ENCODE results near the gene PCSK2.

PCSK2 gene

GRCh38 chr20:17468073-17468840, 241.4 kb downstream of the PCSK2 start:
- Histone ChIP-seq H3K9ac (ENCODE audit: low read depth in 1 of 2, low read length in 2 of 2) (no peak overlapping the region), H3K36me3 (ENCODE audit: control insufficient read depth in 1 of 2, insufficient read depth in 2 of 2, low read length in 2 of 2) (no peaks in the 10 kb centered on the region), H3K4me3 (ENCODE audit: low read depth in 1 of 2, low read length in 2 of 2) (no peak overlapping the region), H3K9me3 (ENCODE audit: control insufficient read depth in 1 of 2, low read length in 2 of 2) (no peaks in the 10 kb centered on the region), H3K4me1 (ENCODE audit: control insufficient read depth in 1 of 2, insufficient read depth in 2 of 2, low read length in 2 of 2) (no peaks in the 10 kb centered on the region), H3K27ac (ENCODE audit: low read depth, low read length) (no peak overlapping the region), H3K27me3 (ENCODE audit: control insufficient read depth in 1 of 2, insufficient read depth in 2 of 2, low read length in 2 of 2) (no peaks in the 10 kb centered on the region)

DNA sequence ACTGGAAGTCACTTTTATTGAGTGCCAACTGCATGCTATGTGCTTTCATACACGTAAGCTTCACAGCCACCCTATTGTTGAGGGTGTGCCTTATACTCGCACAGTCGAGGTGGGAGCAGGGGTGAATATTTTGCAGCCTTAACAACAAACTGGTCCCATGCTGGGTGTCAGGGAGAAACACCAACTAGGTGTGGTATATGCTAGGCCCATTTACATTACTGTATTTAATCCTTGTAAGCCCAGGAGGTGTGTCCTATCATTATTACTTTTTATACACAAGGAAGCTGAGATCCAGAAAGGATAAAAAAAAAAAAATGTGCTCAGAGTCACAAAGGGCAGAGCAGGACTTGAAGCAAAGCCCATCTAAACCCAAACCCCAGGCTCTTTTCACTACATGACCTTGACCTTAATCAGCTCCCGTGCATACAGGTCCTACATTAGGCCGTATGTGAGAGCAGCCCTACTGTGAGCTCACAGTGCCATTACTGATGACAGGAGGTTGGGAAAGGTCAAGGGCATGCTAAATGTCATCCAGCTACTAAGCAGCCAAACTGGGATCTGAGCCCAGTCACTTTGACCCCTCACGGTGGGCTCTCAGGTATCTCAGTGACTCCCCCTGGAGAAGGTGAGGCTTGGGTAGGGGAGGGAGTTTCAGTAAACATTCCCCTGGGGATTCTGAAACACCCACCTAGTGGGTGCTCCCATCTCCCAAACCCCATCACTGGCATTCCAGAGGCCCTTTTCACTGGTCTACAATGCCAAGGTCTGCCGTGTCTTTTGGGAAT, 242.6 kb downstream of the PCSK2 start:
- H3K9me3 ChIP-seq (ENCODE audit: control insufficient read depth in 1 of 2, low read length in 2 of 2) = no peaks in the 10 kb centered on the region
- H3K4me1 ChIP-seq (ENCODE audit: control insufficient read depth in 1 of 2, insufficient read depth in 2 of 2, low read length in 2 of 2) = no peaks in the 10 kb centered on the region
- no peak overlapping the region for H3K27ac ChIP-seq (ENCODE audit: low read depth, low read length)
- H3K4me3 ChIP-seq (ENCODE audit: low read depth in 1 of 2, low read length in 2 of 2) = no peak overlapping the region
- no peaks in the 10 kb centered on the region for H3K27me3 ChIP-seq (ENCODE audit: control insufficient read depth in 1 of 2, insufficient read depth in 2 of 2, low read length in 2 of 2)
- no peaks in the 10 kb centered on the region for H3K36me3 ChIP-seq (ENCODE audit: control insufficient read depth in 1 of 2, insufficient read depth in 2 of 2, low read length in 2 of 2)
- no peak overlapping the region for H3K9ac ChIP-seq (ENCODE audit: low read depth in 1 of 2, low read length in 2 of 2)

DNA sequence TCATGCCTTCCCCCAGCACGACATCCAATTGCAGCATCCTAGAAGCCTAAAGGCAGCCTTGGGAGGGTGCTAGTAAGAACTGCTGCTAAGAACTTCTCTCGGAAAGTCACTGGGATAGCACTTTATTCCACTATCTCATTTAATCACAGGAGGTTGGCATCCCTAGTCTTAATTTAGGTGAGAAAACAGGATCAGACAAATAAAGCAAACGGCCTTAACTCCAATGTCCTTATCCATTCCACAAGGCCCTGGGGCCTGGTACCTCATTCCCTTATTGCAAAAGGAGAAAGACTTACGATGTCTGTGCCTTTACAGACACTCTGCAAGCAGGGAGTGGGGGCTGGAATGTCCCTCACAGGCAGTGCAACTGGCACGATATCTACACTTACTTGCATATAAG, 243.7 kb downstream of the PCSK2 start:
- Histone ChIP-seq H3K4me3 (ENCODE audit: low read depth in 1 of 2, low read length in 2 of 2) (no peak overlapping the region), H3K27ac (ENCODE audit: low read depth, low read length) (no peak overlapping the region), H3K36me3 (ENCODE audit: control insufficient read depth in 1 of 2, insufficient read depth in 2 of 2, low read length in 2 of 2) (no peaks in the 10 kb centered on the region), H3K27me3 (ENCODE audit: control insufficient read depth in 1 of 2, insufficient read depth in 2 of 2, low read length in 2 of 2) (no peaks in the 10 kb centered on the region), H3K9me3 (ENCODE audit: control insufficient read depth in 1 of 2, low read length in 2 of 2) (no peaks in the 10 kb centered on the region), H3K4me1 (ENCODE audit: control insufficient read depth in 1 of 2, insufficient read depth in 2 of 2, low read length in 2 of 2) (no peaks in the 10 kb centered on the region), H3K9ac (ENCODE audit: low read depth in 1 of 2, low read length in 2 of 2) (no peak overlapping the region)

GRCh38 chr20:17470973-17471372, 244.1 kb downstream of the PCSK2 start:
- Histone ChIP-seq H3K9me3 (ENCODE audit: control insufficient read depth in 1 of 2, low read length in 2 of 2) (no peaks in the 10 kb centered on the region), H3K27me3 (ENCODE audit: control insufficient read depth in 1 of 2, insufficient read depth in 2 of 2, low read length in 2 of 2) (no peaks in the 10 kb centered on the region), H3K9ac (ENCODE audit: low read depth in 1 of 2, low read length in 2 of 2) (no peak overlapping the region), H3K36me3 (ENCODE audit: control insufficient read depth in 1 of 2, insufficient read depth in 2 of 2, low read length in 2 of 2) (no peaks in the 10 kb centered on the region), H3K27ac (ENCODE audit: low read depth, low read length) (no peak overlapping the region), H3K4me3 (ENCODE audit: low read depth in 1 of 2, low read length in 2 of 2) (no peak overlapping the region), H3K4me1 (ENCODE audit: control insufficient read depth in 1 of 2, insufficient read depth in 2 of 2, low read length in 2 of 2) (no peaks in the 10 kb centered on the region)

GRCh38 chr20:17471606-17472187, 244.9 kb downstream of the PCSK2 start:
- Histone ChIP-seq H3K9ac (ENCODE audit: low read depth in 1 of 2, low read length in 2 of 2) (no peak overlapping the region), H3K27ac (ENCODE audit: low read depth, low read length) (no peak overlapping the region), H3K9me3 (ENCODE audit: control insufficient read depth in 1 of 2, low read length in 2 of 2) (no peaks in the 10 kb centered on the region), H3K4me3 (ENCODE audit: low read depth in 1 of 2, low read length in 2 of 2) (no peak overlapping the region), H3K36me3 (ENCODE audit: control insufficient read depth in 1 of 2, insufficient read depth in 2 of 2, low read length in 2 of 2) (no peaks in the 10 kb centered on the region), H3K4me1 (ENCODE audit: control insufficient read depth in 1 of 2, insufficient read depth in 2 of 2, low read length in 2 of 2) (no peaks in the 10 kb centered on the region), H3K27me3 (ENCODE audit: control insufficient read depth in 1 of 2, insufficient read depth in 2 of 2, low read length in 2 of 2) (no peaks in the 10 kb centered on the region)

- Histone ChIP-seq H3K4me1 (ENCODE audit: control insufficient read depth in 1 of 2, insufficient read depth in 2 of 2, low read length in 2 of 2) (no peaks in the 10 kb centered on the region), H3K4me3 (ENCODE audit: low read depth in 1 of 2, low read length in 2 of 2) (no peak overlapping the region), H3K27ac (ENCODE audit: low read depth, low read length) (no peak overlapping the region), H3K9ac (ENCODE audit: low read depth in 1 of 2, low read length in 2 of 2) (no peak overlapping the region), H3K9me3 (ENCODE audit: control insufficient read depth in 1 of 2, low read length in 2 of 2) (no peaks in the 10 kb centered on the region), H3K36me3 (ENCODE audit: control insufficient read depth in 1 of 2, insufficient read depth in 2 of 2, low read length in 2 of 2) (no peaks in the 10 kb centered on the region), H3K27me3 (ENCODE audit: control insufficient read depth in 1 of 2, insufficient read depth in 2 of 2, low read length in 2 of 2) (no peaks in the 10 kb centered on the region)
Measured at GRCh38 chr20:17473659-17474058, 246.8 kb downstream of the PCSK2 start.

DNA sequence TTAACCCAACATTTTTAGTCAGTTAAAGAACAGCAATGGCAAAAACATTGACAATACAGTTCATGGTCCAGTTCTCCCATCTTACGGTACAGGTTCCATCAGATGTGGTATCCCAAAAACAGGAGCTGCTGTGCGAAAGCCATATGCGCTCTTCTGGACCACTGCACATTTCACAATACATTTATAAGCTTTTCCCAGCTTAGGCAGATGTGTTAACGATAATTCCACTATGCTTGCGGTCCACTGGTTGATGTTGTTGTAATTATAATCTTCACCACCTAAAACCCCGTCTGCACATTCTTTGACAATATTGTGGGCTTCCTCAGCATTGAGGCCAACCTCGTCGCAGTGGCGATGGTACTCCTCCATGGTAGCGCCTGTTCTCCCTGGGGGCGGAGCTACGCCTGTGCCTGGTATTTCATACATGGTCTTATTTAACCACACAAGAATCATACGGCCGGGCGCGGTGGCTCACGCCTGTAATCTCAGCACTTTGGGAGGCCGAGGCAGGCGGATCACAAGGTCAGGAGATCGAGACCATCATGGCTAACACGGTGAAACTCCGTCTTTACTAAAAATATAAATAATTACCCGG, 252.3 kb downstream of the PCSK2 start:
- no peak overlapping the region for H3K9ac ChIP-seq (ENCODE audit: low read depth in 1 of 2, low read length in 2 of 2)
- H3K27ac ChIP-seq (ENCODE audit: low read depth, low read length) = no peak overlapping the region
- H3K4me3 ChIP-seq (ENCODE audit: low read depth in 1 of 2, low read length in 2 of 2) = no peak overlapping the region
- H3K4me1 ChIP-seq (ENCODE audit: control insufficient read depth in 1 of 2, insufficient read depth in 2 of 2, low read length in 2 of 2) = no peaks in the 10 kb centered on the region
- H3K27me3 ChIP-seq (ENCODE audit: control insufficient read depth in 1 of 2, insufficient read depth in 2 of 2, low read length in 2 of 2) = no peaks in the 10 kb centered on the region
- H3K9me3 ChIP-seq (ENCODE audit: control insufficient read depth in 1 of 2, low read length in 2 of 2) = no peaks in the 10 kb centered on the region
- no peaks in the 10 kb centered on the region for H3K36me3 ChIP-seq (ENCODE audit: control insufficient read depth in 1 of 2, insufficient read depth in 2 of 2, low read length in 2 of 2)

DNA sequence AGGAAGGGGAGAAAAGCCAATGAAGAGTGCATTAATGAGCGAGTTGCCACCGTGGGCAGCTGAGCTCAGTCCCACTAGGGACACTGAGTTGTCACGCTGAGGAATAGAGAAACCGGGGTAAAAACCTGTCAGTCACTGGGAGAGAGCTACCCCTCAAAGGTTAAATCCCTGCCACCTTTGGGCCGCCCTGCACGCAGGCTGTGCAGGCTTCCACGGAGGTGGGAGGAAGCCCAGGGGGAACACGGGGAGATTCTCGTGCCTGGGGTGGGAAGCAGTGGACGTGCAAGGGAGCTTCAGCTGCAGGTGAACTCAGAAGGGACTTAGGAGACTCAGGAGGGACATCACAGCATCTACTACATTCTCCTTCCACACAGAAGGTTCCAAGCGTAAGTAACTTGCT, 253.9 kb downstream of the PCSK2 start:
- no peak overlapping the region for H3K4me3 ChIP-seq (ENCODE audit: low read depth in 1 of 2, low read length in 2 of 2)
- no peak overlapping the region for H3K9ac ChIP-seq (ENCODE audit: low read depth in 1 of 2, low read length in 2 of 2)
- no peaks in the 10 kb centered on the region for H3K9me3 ChIP-seq (ENCODE audit: control insufficient read depth in 1 of 2, low read length in 2 of 2)
- H3K36me3 ChIP-seq (ENCODE audit: control insufficient read depth in 1 of 2, insufficient read depth in 2 of 2, low read length in 2 of 2) = no peaks in the 10 kb centered on the region
- H3K27ac ChIP-seq (ENCODE audit: low read depth, low read length) = no peak overlapping the region
- H3K4me1 ChIP-seq (ENCODE audit: control insufficient read depth in 1 of 2, insufficient read depth in 2 of 2, low read length in 2 of 2) = no peaks in the 10 kb centered on the region
- no peaks in the 10 kb centered on the region for H3K27me3 ChIP-seq (ENCODE audit: control insufficient read depth in 1 of 2, insufficient read depth in 2 of 2, low read length in 2 of 2)

DNA sequence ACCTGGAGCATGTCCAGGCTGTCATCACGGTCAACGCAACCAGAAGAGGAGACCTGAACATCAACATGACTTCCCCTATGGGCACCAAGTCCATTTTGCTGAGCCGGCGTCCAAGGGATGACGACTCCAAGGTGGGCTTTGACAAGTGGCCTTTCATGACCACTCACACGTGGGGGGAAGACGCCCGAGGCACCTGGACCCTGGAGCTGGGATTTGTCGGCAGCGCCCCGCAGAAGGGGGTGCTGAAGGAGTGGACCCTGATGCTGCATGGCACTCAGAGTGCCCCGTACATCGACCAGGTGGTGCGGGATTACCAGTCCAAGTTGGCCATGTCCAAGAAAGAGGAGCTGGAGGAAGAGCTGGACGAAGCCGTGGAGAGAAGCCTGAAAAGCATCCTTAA, 254.8 kb downstream of the PCSK2 start:
- H3K9ac ChIP-seq (ENCODE audit: low read depth in 1 of 2, low read length in 2 of 2) = no peak overlapping the region
- H3K9me3 ChIP-seq (ENCODE audit: control insufficient read depth in 1 of 2, low read length in 2 of 2) = no peaks in the 10 kb centered on the region
- H3K27me3 ChIP-seq (ENCODE audit: control insufficient read depth in 1 of 2, insufficient read depth in 2 of 2, low read length in 2 of 2) = no peaks in the 10 kb centered on the region
- H3K27ac ChIP-seq (ENCODE audit: low read depth, low read length) = no peak overlapping the region
- no peaks in the 10 kb centered on the region for H3K36me3 ChIP-seq (ENCODE audit: control insufficient read depth in 1 of 2, insufficient read depth in 2 of 2, low read length in 2 of 2)
- no peaks in the 10 kb centered on the region for H3K4me1 ChIP-seq (ENCODE audit: control insufficient read depth in 1 of 2, insufficient read depth in 2 of 2, low read length in 2 of 2)
- H3K4me3 ChIP-seq (ENCODE audit: low read depth in 1 of 2, low read length in 2 of 2) = no peak overlapping the region

- Histone ChIP-seq H3K4me1 (ENCODE audit: control insufficient read depth in 1 of 2, insufficient read depth in 2 of 2, low read length in 2 of 2) (no peaks in the 10 kb centered on the region), H3K36me3 (ENCODE audit: control insufficient read depth in 1 of 2, insufficient read depth in 2 of 2, low read length in 2 of 2) (no peaks in the 10 kb centered on the region), H3K27ac (ENCODE audit: low read depth, low read length) (no peak overlapping the region), H3K9ac (ENCODE audit: low read depth in 1 of 2, low read length in 2 of 2) (no peak overlapping the region), H3K4me3 (ENCODE audit: low read depth in 1 of 2, low read length in 2 of 2) (no peak overlapping the region), H3K27me3 (ENCODE audit: control insufficient read depth in 1 of 2, insufficient read depth in 2 of 2, low read length in 2 of 2) (no peaks in the 10 kb centered on the region), H3K9me3 (ENCODE audit: control insufficient read depth in 1 of 2, low read length in 2 of 2) (no peaks in the 10 kb centered on the region)
Measured at GRCh38 chr20:17482536-17482935, 255.7 kb downstream of the PCSK2 start.
